GM19397 (cell line): Measurements from ENCODE around the gene C1QTNF5.

Experiments
- ATAC-seq: cut with Tn5 transposase; IDR thresholded peaks from one replicate; pipeline ENCODE4 v1.9.1; 2021; ENCODE audit warnings: mild to moderate bottlenecking, moderate library complexity; ENCODE audit not compliant: unreplicated experiment

Gene C1QTNF5

DNA sequence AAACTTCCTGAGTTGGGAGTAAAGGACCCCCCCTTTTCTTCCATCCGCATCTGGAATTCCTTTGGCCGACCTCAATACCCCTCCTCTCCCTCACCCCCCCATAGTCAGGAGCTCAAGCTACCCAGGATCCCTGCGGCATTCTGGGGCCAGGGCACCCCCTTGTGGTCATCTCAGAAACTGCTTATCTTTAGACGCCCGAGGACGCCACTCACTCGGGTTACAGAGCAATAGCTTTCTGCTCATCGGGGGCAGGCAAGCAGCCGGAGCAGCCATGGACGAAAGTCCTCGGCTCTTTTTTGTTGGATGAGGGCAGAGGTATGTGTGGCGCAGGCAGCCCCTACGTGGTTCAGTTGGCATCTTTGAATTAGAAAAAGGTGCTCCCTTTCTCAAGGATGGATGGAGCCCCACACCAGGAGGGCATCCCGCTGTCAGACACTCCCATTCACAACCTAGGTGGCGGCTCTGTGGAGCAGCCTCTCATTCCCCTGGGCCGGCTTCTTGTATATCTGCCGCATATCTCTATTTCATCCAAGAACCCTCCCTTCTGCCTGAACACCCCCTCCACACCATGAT is 2.3 kb downstream of the C1QTNF5 start:
- no peak for ATAC-seq

DNA sequence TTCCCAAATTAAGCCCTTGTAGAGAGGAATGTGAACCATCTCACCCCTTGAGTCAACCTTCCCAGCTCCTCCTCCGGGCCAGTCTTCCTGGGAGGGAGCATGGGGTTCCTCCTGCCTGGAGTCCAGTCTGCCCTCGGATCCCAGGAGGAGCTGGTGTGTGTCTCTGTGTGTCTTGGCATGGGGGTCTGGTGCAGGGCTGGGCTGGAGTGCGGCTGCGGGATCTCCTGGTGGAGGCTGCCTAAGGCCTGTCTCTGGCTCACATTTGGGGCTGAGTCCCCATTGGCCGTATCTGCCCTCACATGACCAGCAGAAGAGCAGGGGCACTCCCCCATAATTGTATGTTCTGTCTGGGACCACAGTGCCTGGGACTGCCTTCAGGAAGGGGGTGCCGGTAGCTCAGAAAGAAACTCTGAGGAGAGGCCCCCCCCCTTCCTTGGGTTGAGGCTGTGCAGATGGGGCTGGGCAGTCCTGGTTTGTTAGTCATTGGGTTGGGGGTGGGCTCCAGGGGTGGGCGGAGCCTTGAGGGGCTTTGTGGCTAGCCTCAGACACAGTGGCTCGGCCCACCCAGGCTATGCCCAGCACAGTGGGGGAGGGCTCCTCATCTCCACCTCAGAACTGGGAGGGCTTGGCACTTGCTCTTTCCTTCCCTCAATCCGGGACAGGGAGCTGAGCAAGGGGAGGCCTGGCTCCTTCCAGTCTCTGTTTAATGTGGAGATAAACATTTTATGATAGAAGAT is 2.9 kb downstream of the C1QTNF5 start:
- ATAC-seq = no peak

DNA sequence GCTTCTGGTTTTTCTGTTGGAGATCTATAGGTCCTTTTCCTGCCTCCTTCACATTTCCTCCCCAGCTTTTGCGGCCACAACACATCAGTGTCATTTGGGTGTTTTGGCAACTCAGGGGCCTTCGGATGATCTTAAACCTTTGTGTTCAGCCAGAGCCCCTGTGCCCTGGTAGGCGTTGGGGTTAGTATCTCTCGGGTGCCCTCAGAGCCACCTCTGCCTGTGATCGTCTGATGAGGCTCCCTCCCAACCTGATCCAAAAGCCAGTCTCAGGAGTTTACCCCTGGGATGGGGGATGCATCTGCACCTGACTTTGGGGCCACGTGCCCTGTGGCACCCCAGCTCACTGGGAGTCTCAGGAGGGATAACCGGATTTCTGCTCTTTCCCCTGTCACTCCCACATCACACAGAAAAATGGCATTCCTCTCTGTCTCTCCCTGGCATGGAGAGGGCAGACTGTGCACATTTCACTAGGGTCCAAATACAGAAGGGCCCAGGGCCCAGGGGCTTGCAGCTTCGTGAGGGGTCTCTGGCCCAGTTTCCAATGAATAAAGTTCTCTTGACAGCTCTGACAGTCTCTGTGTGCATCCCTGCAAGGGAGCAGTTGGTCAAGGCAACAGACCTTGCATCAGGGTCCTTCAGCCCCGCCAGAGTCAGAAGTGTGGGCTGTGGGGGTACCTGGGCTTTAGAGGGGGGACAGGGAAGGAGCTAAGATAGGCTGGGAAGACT is 3.8 kb downstream of the C1QTNF5 start:
- no peak for ATAC-seq

DNA sequence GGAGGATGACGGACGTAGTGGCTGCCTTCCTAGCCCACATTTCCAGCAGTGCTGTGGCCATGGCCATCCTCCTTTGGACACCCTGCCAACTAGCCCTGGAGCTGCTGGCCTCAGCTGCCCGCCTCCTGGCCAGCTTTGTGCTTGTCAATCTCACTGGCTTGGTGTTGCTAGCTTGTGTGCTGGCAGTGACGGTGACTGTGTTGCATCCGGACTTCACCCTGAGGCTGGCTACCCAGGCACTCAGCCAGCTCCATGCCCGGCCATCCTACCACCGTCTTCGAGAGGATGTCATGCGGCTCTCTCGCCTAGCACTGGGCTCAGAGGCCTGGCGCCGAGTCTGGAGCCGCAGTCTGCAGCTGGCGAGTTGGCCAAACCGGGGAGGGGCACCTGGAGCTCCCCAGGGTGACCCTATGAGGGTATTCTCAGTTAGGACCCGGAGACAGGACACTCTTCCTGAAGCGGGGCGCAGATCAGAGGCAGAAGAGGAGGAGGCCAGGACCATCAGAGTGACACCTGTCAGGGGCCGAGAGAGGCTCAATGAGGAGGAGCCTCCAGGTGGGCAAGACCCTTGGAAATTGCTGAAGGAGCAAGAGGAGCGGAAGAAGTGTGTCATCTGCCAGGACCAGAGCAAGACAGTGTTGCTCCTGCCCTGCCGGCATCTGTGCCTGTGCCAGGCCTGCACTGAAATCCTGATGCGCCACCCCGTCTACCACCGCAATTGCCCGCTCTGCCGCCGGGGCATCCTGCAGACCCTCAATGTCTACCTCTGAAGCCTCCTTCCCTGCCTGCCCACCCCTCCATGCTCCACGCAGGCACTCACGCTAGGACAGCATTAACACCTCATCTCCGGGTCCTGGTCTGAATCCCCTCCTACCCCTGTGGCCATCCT is 4.8 kb downstream of the C1QTNF5 start:
- ATAC-seq = no peak

DNA sequence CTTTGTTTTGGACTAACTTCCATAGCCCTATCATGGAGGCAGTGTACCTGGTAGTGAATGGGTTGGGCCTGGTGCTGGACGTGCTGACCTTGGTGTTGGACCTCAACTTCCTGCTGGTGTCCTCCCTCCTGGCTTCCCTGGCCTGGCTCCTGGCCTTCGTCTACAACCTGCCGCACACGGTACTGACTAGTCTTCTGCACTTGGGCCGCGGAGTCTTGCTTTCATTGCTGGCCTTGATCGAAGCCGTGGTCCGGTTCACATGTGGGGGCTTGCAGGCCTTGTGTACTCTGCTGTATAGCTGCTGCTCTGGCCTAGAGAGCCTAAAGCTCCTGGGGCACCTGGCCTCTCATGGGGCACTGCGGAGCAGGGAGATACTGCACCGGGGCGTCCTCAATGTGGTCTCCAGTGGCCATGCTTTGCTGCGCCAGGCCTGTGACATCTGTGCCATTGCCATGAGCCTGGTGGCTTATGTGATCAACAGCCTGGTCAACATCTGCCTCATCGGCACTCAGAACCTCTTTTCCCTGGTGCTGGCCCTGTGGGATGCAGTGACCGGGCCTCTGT is 5.5 kb downstream of the C1QTNF5 start:
- ATAC-seq = no peak

DNA sequence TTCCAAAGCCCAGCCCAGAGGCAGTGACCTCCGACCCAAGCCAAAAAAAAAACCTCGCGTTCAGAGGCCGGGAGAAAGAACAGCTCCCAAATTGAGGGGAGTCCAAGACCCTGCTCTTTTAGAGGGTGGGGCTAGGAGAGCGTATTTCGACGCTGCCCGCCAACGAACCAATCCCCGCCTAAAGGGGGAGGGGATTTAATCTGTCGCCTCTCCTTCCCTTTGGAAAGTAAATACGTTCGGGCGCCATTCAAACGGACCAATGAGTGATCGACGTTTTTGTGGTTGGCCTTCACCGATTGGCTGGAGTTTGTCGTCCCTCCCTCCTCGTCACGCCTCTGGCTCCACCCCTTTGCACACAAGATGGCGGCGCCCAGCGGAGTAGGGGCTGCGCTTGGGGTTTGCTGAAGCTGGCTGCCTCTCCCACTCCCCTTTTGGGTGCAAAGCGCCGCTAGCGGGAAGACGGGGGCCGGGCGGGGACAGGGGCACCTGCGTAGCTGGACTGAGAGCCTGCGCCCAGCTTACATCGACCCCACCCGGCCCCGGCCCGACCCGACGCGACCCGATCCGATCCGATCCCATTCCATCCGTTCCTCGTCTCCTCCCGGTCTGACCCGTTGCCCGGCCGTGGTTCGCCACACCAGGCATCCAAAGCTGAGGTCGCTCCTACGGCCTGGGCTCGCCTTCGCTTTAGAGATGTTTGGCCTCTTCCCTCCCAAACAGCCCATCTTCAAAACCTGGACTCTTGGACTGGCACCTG is 6.3 kb downstream of the C1QTNF5 start, which contains the start of gene RNF26:
TSS of gene RNF26 (plus strand) at position 354 of the 757 bp plus-strand sequence. CDS start 596 bp downstream, outside the sequence.
- peak; percentile 90 for ATAC-seq

DNA sequence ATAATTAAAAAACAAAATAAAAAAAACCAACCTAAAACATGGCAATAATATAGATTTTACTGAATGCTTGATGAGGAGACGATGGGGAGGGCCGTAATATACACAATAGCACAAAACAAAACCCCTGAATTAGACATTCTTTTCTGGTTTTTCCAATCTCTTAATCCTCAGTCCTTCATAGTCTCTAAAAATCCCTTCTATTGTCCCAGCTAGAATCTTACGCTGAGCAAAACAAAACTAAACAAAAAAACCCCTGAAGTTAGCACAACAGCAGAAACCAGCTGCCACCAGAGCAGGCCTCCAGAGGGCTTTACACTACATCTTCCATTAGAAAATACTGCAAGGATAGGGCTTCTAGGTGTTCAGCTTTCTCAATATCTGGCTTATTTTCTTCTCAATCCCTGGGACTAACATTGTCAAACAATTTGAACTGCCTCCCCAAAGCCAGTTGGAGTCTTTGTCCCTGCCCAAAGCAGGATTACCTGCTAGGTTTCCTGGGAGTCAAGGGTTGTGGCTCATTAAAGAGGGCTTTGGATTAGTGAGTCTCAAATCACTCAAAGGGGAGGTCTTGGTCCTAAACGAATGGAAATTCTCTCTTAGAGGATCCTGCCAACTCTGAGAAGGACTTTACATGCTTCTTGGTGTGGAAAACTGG is 8.4 kb downstream of the C1QTNF5 start:
- ATAC-seq = no peak

DNA sequence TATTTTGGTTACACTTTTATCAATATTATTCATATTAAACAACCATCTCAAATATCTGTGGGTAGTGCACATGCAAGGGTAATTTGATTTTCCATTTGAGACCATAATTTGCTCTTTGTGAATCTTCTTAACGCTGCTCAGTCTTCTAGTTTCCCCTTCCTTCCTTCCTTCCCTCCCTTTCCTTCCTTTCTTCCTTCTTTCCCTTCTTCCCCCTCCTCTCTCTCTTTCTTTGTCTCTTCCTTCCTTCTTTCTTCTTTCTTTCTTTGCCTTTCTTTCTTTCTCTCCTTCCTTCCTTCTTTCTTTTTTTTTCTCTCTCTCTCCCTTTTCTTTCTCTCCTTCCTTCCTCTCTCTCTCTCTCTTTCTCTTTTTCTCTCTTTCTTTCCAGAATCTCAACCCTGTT is 10.4 kb downstream of the C1QTNF5 start:
- ATAC-seq = no peak

DNA sequence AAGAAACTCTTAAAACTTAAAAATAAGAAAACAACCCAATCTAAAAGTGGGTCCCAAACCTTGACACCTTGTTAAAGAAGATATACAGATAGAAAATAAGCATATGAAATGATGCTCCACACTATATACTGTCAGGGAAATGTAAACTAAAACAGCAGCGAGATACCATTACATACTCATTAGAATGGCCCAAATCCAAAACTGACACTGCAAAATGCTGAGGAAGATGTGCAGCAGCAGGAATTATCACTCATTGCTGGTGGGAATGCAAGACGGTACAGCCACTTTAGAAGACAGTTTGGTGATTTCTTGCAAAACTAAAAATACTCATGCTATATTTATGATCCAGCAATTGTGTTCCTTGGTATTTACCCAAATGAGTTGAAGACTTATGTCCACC is 11.4 kb downstream of the C1QTNF5 start:
- ATAC-seq = no peak

DNA sequence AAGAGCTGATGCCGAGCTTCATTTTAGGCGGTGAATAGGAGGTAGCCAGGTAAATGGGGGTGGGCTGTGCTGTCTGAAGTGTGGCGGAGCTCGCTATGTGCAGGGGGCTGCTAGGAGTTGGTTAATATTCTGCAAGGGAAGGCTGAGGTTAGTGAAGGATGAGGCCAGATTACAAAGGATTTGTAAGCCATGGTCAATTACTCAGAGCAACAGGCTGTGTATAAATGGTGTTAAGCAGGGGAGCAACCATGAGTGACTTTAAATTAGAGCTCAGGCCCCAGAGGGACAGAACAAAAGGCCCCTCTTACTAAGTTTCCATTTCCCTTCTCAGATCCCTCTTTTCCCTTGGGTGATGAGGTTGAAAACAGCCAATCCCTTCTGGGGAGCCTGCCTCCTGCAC is 16.5 kb downstream of the C1QTNF5 start:
- ATAC-seq = no peak

DNA sequence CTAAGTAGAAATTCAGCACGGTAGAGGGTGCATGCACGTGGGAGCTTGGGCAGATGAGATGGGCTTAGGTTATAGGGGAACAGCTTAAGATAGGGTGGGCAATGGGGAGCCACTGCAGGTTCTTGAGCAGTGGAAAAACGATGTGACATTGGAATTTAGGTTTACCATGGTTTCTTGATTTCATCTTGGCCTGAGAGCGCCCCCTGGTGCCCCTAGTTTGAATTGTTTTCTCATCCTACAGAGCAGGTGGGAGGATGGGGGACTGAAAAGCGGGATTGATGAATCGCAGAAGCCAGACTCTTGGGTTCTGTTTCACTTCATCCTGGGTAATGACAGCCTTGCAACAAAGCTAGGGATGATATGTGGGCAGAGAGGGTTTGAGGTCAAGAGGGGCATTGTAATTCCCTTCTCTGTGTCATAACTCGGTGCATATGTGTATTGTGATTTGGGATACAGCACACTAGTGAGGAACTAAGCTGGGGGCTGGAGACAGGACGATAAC is 17.1 kb downstream of the C1QTNF5 start:
- ATAC-seq = no peak

DNA sequence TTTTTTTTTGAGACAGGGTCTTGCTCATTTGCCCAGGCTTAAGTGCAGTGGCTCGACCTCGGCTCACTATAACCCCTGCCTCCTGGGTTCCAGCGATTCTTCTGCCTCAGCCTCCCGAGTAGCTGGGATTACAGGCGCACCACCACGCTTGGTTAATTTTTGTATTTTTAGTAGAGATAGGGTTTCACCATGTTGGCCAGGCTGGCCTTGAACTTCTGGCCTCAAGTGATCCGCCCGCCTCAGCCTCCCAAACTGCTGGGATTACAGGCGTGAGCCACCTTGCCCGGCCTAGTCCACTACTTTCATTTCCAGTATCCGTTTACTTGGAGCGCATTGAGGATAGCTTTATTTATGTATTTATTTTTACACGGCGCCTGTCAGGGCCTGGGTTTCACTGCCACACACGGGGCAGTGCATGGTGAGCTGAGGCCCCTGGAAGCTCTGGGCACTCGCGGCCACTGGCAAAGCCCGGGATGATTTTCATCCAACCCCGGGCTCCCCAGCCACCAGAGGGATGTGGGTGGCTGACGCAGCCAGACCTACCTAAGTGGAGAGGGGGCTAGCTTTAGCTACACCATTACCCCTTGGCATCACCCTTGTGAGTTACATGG is 17.7 kb downstream of the C1QTNF5 start:
- ATAC-seq = no peak

DNA sequence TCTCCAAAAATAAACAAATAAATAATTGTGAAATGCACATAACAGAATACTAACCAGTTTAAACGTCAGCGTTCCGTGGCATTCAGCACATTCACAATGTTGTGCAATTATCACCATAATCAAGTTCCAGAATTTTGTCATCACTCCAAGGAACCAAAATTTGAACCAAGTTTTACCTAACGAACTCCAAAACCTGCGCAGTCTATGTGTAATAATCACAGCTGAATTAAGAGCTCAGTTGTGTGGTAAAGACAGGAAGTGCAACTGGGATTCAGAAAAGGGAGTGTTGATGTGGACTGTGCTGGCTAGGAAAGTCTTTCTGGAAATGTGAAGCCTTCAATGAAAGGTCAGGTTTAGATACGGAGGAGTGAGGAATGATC is 18.3 kb downstream of the C1QTNF5 start:
- ATAC-seq = no peak

DNA sequence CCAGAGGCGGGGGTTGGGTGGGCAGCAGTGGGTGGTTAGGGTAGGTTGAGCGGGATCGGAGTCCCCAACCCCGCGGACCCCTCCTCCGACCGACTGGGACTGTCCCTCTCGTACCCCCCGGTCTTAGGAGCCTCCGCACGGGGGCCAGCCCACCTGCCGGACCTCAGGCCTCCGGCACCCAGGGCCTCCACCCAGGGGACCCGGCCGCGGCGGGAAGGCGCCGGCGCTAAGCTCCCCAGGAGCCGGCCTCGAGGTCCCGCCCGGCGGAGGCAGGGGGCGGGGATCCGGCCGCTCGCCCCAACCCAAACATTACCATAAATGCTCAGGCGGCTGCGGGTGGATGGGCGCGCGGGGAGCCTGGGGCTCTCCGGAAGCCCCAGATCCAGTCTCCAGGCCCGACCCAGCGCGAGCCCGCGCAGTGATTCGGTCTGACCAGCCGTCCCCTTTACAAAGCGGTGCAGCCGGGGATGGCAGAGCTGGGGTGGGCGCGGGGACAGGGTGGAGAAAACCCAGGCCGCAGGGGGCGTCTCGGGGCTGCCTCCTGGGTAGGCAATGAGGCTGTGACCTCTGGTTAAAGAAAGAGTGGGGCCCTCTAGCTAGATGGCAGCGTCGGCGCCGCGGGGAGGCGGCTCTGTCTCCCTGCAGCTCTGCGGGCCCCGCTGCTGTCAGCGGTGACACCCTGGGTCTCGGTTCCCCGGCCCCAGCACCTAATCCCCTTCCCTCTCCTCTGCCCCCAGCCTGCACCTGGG is 19.7 kb downstream of the C1QTNF5 start:
- ATAC-seq = peak; percentile 58

DNA sequence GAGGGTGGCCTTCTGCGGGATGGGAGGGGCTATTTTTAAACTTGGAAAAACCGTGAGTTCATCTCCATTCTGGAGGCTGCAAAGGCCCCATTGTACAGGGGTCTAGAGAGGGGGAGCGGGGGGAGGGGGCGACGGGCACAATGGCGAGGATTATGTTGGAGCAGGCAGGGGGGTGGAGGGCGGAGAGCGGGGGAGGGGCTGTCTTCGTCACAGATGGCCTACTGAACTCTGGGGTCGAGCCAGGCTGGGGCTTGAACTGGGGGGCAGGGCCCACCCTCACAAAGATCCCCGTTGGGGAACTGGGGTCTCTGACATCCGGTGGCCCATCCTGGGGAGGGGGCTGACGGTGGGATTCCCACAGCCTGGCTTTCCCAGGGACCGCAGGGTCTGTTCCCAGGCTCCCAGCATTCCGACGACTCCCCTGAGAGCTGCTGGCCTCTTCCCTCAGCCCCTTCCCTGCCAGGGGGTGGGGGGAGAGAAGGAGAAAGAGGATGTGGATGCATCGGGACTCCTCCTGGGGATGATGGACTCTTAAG is 20.4 kb downstream of the C1QTNF5 start:
- no peak for ATAC-seq

DNA sequence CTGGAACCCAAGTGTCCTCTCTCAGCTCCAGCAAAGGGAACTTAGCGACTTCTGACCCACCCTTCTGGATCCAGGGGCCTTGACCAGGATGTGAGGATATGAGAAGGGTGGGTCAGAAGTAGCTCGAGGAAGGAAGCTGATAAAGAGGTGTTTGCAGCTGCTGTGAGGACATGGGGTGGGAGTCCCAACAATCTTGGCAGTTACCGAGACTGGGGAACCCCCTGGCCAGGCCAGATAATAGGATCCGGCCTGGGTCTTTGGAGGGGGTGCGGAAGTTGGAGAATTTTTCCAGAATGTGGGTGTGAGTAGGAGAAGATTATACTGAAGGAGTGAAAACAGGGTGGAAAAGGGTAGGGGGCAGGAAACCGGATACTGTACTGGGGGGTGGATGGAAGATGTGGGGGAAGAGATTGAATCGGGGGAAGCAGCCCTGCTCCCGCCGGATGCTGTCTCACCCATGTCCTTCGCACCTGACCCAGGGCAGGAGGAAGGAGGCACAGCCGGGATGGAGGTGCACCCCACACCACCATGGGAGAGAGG is 20.9 kb downstream of the C1QTNF5 start:
- no peak for ATAC-seq

DNA sequence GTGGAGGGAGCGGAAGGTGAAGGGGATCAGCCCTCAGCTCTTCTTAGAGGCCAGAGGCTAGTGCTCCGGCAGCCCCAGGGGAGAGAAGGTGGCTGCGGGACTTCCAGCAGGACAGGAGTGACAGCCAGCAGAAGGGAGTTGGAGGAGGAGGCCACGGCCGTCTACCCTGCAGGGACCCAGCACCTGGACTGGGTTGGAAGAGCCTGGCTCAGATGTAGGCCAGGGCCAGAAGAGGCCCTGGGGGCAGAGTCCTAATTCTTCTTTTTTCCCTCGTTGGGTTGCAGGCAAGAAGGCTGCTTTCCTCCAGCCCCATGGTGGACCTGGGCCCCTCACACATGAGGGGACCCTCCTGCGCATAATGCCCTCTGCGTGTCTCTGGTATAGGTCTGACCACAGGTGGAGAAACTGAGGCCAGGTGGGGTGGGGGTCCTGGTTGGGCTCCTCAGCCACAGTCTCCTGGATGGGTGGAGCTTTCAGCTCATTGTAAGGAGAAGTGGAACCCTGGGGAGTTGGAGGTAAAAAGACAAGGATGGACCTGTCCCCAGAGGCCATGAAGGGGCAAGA is 21.5 kb downstream of the C1QTNF5 start:
- ATAC-seq = no peak
